GM23338 (cell line): ENCODE data around the gene ABHD15.

Experiments used
- JUNB ChIP-seq: IDR thresholded peaks from one replicate; pipeline ENCODE4 v1.6.1; 2016; ENCODE audit warnings: antibody characterized with exemption; ENCODE audit not compliant: unreplicated experiment
- TF ChIP-seq, protein P1 (sequence below): IDR thresholded peaks from one replicate; pipeline ENCODE4 v1.6.1; 2018; ENCODE audit warnings: antibody characterized with exemption; ENCODE audit not compliant: unreplicated experiment
- TF ChIP-seq, protein P2 (sequence below), 2 experiments: fragments of 200-600 bp in 1 of 2; sonication (generic) in 1 of 2; conservative IDR thresholded peaks; 2 replicates each; pipeline versions ENCODE4 v1.5.1 to v1.6.1; 2016 to 2017; ENCODE audit warnings: antibody characterized with exemption in 2 of 2, low read depth in 2 of 2, mild to moderate bottlenecking in 2 of 2, moderate library complexity in 1 of 2

DNA sequence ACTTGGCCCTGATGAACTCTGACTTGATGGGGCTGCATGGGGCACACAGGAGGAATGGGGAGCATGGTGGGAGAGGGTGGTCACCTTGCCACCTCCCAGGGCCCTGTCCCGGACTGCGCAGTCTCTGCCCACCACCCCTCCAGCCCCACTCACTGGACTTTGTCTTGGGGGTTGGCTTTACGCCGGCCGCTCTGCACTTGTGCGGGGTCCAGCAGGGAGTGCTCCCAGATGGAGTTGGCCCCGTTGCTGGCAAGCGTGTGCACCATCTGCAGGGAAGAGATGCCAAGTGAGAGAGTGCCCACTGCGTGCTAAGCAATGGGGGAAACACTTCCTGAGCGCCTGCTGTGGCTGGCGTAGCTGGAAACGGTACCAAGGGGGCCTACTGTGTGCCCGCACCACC lies 15.9 kb upstream of the ABHD15 start:
- TF ChIP-seq, protein P1, sequence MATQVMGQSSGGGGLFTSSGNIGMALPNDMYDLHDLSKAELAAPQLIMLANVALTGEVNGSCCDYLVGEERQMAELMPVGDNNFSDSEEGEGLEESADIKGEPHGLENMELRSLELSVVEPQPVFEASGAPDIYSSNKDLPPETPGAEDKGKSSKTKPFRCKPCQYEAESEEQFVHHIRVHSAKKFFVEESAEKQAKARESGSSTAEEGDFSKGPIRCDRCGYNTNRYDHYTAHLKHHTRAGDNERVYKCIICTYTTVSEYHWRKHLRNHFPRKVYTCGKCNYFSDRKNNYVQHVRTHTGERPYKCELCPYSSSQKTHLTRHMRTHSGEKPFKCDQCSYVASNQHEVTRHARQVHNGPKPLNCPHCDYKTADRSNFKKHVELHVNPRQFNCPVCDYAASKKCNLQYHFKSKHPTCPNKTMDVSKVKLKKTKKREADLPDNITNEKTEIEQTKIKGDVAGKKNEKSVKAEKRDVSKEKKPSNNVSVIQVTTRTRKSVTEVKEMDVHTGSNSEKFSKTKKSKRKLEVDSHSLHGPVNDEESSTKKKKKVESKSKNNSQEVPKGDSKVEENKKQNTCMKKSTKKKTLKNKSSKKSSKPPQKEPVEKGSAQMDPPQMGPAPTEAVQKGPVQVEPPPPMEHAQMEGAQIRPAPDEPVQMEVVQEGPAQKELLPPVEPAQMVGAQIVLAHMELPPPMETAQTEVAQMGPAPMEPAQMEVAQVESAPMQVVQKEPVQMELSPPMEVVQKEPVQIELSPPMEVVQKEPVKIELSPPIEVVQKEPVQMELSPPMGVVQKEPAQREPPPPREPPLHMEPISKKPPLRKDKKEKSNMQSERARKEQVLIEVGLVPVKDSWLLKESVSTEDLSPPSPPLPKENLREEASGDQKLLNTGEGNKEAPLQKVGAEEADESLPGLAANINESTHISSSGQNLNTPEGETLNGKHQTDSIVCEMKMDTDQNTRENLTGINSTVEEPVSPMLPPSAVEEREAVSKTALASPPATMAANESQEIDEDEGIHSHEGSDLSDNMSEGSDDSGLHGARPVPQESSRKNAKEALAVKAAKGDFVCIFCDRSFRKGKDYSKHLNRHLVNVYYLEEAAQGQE: no peak
- TF ChIP-seq, protein P2, sequence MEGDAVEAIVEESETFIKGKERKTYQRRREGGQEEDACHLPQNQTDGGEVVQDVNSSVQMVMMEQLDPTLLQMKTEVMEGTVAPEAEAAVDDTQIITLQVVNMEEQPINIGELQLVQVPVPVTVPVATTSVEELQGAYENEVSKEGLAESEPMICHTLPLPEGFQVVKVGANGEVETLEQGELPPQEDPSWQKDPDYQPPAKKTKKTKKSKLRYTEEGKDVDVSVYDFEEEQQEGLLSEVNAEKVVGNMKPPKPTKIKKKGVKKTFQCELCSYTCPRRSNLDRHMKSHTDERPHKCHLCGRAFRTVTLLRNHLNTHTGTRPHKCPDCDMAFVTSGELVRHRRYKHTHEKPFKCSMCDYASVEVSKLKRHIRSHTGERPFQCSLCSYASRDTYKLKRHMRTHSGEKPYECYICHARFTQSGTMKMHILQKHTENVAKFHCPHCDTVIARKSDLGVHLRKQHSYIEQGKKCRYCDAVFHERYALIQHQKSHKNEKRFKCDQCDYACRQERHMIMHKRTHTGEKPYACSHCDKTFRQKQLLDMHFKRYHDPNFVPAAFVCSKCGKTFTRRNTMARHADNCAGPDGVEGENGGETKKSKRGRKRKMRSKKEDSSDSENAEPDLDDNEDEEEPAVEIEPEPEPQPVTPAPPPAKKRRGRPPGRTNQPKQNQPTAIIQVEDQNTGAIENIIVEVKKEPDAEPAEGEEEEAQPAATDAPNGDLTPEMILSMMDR (conservative IDR thresholded peaks at IDR 0.05; ENCODE audit: low read depth in 2 of 2): no peak
- no peak for TF ChIP-seq JUNB
